ENCODE results near the gene AP1S1. TPM values are rescaled to one million over a fixed set of nuclear protein-coding genes. Genes with fewer than 3 reads are reported as not detected.

The AP1S1 gene
- total RNA-seq, 1 experiment from 2014 or later: 52.3 TPM

DNA sequence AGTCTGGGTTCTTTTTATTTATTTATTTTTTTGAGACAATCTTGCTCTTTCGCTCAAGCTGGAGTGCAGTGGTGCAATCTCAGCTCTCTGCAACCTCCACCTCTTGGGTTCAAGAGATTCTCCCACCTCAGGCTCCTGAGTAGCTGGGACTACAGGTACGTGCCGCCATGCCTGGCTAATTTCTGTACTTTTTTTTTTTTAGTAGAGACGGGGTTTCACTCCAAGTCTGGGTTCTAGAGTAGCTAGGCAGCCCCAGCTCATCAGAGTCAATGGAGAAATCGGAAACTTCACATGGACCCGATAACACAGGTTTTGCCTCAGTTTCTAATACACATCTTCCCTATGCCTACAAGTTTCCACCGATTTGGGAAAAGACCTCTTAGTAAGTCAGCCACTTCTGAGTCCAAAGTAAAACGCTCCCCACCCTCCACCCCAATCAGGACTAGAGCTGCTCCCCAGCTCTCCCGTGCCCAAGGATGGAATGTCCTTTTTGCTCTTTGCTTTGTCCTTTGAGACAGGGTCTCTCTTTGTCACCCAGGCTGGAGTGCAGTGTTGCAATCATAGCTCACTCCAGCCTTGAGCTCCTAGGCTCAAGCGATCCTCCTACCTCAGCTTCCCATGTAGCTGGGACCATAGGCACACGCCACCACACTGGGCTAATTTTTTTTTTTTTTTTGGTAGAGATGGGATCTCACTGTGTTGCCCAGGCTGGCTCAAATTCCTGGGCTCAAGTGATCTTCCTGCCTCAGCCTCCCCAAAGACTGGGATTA lies 31.2 kb upstream of the AP1S1 start:
- Mint-ChIP-seq H3K27me3 (ENCODE audit: insufficient read depth, unreplicated experiment) (no peaks in the 10 kb centered on the region), H3K9me3 (ENCODE audit: unreplicated experiment) (no peaks in the 10 kb centered on the region), H3K4me3 (ENCODE audit: unreplicated experiment) (peak overlapping the region; percentile 65), H3K36me3 (ENCODE audit: insufficient read depth, unreplicated experiment) (no peaks in the 10 kb centered on the region), H3K4me1 (ENCODE audit: low read depth, unreplicated experiment) (peaks cover 24% of the 10 kb centered on the region), H3K27ac (ENCODE audit: unreplicated experiment) (peak overlapping the region; percentile 79)
- H3K4me1 ChIP-seq: peaks cover 30% of the 10 kb centered on the region
- H3K36me3 ChIP-seq (ENCODE audit: control insufficient read depth, insufficient read depth, low read length): no peaks in the 10 kb centered on the region
- DNase-seq: no peak
- CTCF ChIA-PET: interaction anchor here (0.6 to 1.4 kb wide), 4 partner anchors 13 to 38 kb away, joined by 4 read pairs; partner anchors contain the start of gene TRIM56
- intact Hi-C loops (cut with micrococcal nuclease; ENCODE audit: unreplicated experiment): no loop called here
- H3K27me3 ChIP-seq (replicated peaks; ENCODE audit: control insufficient read depth, insufficient read depth, low read length): no peaks in the 10 kb centered on the region
- TF ChIP-seq, protein P1, sequence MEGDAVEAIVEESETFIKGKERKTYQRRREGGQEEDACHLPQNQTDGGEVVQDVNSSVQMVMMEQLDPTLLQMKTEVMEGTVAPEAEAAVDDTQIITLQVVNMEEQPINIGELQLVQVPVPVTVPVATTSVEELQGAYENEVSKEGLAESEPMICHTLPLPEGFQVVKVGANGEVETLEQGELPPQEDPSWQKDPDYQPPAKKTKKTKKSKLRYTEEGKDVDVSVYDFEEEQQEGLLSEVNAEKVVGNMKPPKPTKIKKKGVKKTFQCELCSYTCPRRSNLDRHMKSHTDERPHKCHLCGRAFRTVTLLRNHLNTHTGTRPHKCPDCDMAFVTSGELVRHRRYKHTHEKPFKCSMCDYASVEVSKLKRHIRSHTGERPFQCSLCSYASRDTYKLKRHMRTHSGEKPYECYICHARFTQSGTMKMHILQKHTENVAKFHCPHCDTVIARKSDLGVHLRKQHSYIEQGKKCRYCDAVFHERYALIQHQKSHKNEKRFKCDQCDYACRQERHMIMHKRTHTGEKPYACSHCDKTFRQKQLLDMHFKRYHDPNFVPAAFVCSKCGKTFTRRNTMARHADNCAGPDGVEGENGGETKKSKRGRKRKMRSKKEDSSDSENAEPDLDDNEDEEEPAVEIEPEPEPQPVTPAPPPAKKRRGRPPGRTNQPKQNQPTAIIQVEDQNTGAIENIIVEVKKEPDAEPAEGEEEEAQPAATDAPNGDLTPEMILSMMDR (IDR thresholded peaks at IDR 0.05; ENCODE audit: insufficient read depth in 1 of 2, low read depth in 1 of 2, low read length in 1 of 2, severe bottlenecking in 1 of 2, unreplicated experiment in 1 of 2): no peak
- POLR2A ChIA-PET: interaction anchor here (0.6 to 1.1 kb wide), 3 partner anchors 15 to 287 kb away, joined by 3 to 5 read pairs (median 3); no protein-coding TSS in a partner anchor
- TSS peak; percentile 83 for BruUV-seq (replicated peaks)
- no peaks in the 10 kb centered on the region for H3K9me3 ChIP-seq
- H3K4me3 ChIP-seq (ENCODE audit: low read depth, low read length): no peak overlapping the region

DNA sequence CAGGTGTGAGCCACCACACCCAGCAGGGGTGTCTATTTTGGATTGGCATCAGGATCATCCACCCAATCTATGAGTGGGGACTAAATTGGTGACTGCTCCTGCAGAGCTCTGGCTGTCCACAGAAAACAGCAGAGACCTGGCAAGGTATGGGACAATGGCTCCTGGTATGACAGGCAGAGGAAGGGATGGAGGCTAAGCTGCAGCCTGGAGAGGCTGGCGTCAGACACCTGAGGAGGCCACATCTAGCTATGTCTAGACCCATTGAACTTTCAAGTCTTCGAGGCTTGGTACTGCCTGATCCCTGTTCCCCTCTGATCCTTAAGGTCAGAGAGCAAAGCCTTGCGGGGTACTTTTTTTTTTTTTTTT lies 30.6 kb upstream of the AP1S1 start:
- POLR2A ChIA-PET: no interaction called here
- H3K4me1 ChIP-seq: peaks cover 25% of the 10 kb centered on the region

DNA sequence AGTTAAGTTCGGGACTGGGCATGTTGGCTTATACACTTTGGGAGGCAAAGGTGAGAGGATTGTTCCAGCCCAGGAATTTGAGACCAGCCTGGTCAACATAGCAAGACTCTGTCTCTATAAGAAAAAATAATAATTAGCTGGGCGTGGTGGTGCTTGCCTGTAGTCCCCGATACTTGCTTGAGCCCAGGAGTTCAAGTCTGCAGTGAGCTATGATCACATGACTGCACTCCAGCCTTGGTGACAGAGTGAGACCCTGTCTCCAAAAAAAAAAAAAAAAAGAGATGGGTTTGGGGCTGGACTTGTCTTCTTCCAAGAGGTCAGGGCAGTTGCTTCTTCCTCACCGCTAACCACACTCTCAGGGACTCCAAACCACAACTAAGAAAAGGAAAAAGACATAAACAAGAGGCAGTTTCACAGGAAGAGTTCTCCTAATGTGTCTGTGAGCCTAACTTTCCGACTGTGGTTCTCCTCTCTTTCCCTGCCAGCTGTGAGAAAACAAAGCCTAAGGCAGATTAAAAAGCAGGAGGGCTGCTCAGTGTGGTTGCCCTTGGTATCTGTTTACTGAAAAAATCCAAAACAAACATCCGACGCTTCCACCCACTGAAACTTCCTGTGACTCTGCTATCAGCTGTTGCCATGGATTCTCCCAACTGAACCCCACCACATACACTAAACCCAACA lies 29.8 kb upstream of the AP1S1 start:
- Histone ChIP-seq H3K36me3 (ENCODE audit: control insufficient read depth, insufficient read depth, low read length) (no peaks in the 10 kb centered on the region), H3K4me1 (peaks cover 23% of the 10 kb centered on the region), H3K4me3 (ENCODE audit: low read depth, low read length) (no peak overlapping the region), H3K27me3 (replicated peaks; ENCODE audit: control insufficient read depth, insufficient read depth, low read length) (no peaks in the 10 kb centered on the region), H3K9me3 (no peaks in the 10 kb centered on the region)
- POLR2A ChIA-PET: interaction anchor here (0.7 kb wide), 1 partner anchor 58 kb away, joined by 4 read pairs; no protein-coding TSS in a partner anchor
- H3K4me1 Mint-ChIP-seq (ENCODE audit: low read depth, unreplicated experiment): peaks cover 20% of the 10 kb centered on the region
- intact Hi-C loops (cut with micrococcal nuclease; ENCODE audit: unreplicated experiment): no loop called here
- no peak for DNase-seq
- CTCF ChIA-PET: interaction anchor here (0.6 kb wide), 1 partner anchor 18 kb away, joined by 3 read pairs; no protein-coding TSS in a partner anchor
- TF ChIP-seq, protein P1 (IDR thresholded peaks at IDR 0.05; ENCODE audit: insufficient read depth in 1 of 2, low read depth in 1 of 2, low read length in 1 of 2, severe bottlenecking in 1 of 2, unreplicated experiment in 1 of 2): no peak
- no TSS peak for BruUV-seq (replicated peaks)
- no peaks in the 10 kb centered on the region for H3K36me3 Mint-ChIP-seq (ENCODE audit: insufficient read depth, unreplicated experiment)
- H3K27ac Mint-ChIP-seq (ENCODE audit: unreplicated experiment): peak overlapping the region; percentile 17
- no peak overlapping the region for H3K4me3 Mint-ChIP-seq (ENCODE audit: unreplicated experiment)
- H3K27me3 Mint-ChIP-seq (ENCODE audit: insufficient read depth, unreplicated experiment): no peaks in the 10 kb centered on the region
- no peaks in the 10 kb centered on the region for H3K9me3 Mint-ChIP-seq (ENCODE audit: unreplicated experiment)

More for the DNA sequence above, 30.6 kb upstream of the AP1S1 start:
- H3K4me1 Mint-ChIP-seq (ENCODE audit: low read depth, unreplicated experiment): peaks cover 20% of the 10 kb centered on the region
- TF ChIP-seq, protein P1 (IDR thresholded peaks at IDR 0.05; ENCODE audit: insufficient read depth in 1 of 2, low read depth in 1 of 2, low read length in 1 of 2, severe bottlenecking in 1 of 2, unreplicated experiment in 1 of 2): no peak
- H3K4me3 Mint-ChIP-seq (ENCODE audit: unreplicated experiment): no peak overlapping the region
- BruUV-seq (replicated peaks): no TSS peak
- no peaks in the 10 kb centered on the region for H3K9me3 ChIP-seq
- intact Hi-C loops (cut with micrococcal nuclease; ENCODE audit: unreplicated experiment): no loop called here
- CTCF ChIA-PET: no interaction called here
- no peak for DNase-seq
- no peaks in the 10 kb centered on the region for H3K9me3 Mint-ChIP-seq (ENCODE audit: unreplicated experiment)
- H3K27me3 ChIP-seq (replicated peaks; ENCODE audit: control insufficient read depth, insufficient read depth, low read length): no peaks in the 10 kb centered on the region
- no peak overlapping the region for H3K4me3 ChIP-seq (ENCODE audit: low read depth, low read length)
- H3K36me3 ChIP-seq (ENCODE audit: control insufficient read depth, insufficient read depth, low read length): no peaks in the 10 kb centered on the region
- H3K36me3 Mint-ChIP-seq (ENCODE audit: insufficient read depth, unreplicated experiment): no peaks in the 10 kb centered on the region
- H3K27ac Mint-ChIP-seq (ENCODE audit: unreplicated experiment): no peak overlapping the region
- H3K27me3 Mint-ChIP-seq (ENCODE audit: insufficient read depth, unreplicated experiment): no peaks in the 10 kb centered on the region

Data from Caco-2 (cell line).